Measurements from ENCODE around the gene VIM.

Gene VIM

DNA sequence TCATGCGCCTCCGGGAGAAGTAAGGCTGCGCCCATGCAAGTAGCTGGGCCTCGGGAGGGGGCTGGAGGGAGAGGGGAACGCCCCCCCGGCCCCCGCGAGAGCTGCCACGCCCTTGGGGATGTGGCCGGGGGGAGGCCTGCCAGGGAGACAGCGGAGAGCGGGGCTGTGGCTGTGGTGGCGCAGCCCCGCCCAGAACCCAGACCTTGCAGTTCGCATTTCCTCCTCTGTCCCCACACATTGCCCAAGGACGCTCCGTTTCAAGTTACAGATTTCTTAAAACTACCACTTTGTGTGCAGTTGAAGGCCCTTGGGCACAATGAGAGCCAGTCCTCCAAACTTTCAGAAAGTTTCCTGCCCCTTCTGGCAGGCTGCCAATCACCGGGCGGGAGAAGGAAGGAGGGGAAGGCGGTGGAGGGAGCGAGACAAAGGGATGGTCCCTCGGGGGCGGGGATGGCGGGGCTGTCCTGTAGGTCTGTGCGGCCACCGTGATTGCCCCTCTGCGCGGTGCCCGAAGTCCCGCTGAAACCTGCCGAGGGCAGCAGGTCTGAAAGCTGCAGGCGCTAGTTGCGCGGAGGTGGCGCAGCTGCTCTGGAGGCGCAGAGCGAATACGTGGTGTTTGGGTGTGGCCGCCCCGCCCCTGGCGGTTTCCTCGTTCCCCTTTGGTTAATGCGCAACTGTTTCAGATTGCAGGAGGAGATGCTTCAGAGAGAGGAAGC is 2.1 kb downstream of the VIM start:
- ATAC-seq (replicated peaks) (peak; percentile 54), DNase-seq (peak; percentile 89 to 91 (median 91))
- no peaks in the 10 kb centered on the region for H3K9me3 Mint-ChIP-seq
- no peaks in the 10 kb centered on the region for H3K27me3 Mint-ChIP-seq
- peaks cover 89% of the 10 kb centered on the region for H3K36me3 Mint-ChIP-seq (ENCODE audit: insufficient read depth)
- H3K27ac Mint-ChIP-seq: peak overlapping the region; percentile 100
- peaks cover 47 to 58% of the 10 kb centered on the region in 2 donors for H3K4me1 Mint-ChIP-seq (ENCODE audit: low read depth in 2 of 2)
- peak overlapping the region; percentile 93 to 94 for H3K4me3 Mint-ChIP-seq

DNA sequence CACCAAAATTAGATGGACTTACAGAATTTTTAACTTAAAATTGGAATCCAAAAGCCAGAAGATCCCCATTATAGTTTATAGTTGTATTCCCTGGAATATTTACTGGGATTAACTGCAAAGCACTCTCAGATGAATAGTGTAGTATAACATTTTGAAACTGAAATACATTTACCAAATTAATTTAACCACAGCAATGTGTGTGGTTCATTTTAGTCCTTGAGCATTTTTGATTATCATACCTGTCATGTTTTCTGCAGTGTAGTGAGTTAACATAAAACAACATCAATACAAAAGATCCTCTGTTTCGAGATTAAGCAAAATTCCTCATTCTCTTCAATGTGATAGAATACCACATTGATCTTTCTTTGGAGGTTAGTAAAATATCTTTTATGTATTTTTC is 3.7 kb downstream of the VIM start:
- peaks cover 41 to 57% of the 10 kb centered on the region in 2 donors for H3K4me1 Mint-ChIP-seq (ENCODE audit: low read depth in 2 of 2)
- peak overlapping the region; percentile 93 to 94 for H3K4me3 Mint-ChIP-seq
- peak overlapping the region; percentile 100 for H3K27ac Mint-ChIP-seq
- H3K36me3 Mint-ChIP-seq (ENCODE audit: insufficient read depth): peaks cover 100% of the 10 kb centered on the region
- no peaks in the 10 kb centered on the region for H3K9me3 Mint-ChIP-seq
- no peak for ATAC-seq (replicated peaks)
- H3K27me3 Mint-ChIP-seq: no peaks in the 10 kb centered on the region
- DNase-seq: no peak

DNA sequence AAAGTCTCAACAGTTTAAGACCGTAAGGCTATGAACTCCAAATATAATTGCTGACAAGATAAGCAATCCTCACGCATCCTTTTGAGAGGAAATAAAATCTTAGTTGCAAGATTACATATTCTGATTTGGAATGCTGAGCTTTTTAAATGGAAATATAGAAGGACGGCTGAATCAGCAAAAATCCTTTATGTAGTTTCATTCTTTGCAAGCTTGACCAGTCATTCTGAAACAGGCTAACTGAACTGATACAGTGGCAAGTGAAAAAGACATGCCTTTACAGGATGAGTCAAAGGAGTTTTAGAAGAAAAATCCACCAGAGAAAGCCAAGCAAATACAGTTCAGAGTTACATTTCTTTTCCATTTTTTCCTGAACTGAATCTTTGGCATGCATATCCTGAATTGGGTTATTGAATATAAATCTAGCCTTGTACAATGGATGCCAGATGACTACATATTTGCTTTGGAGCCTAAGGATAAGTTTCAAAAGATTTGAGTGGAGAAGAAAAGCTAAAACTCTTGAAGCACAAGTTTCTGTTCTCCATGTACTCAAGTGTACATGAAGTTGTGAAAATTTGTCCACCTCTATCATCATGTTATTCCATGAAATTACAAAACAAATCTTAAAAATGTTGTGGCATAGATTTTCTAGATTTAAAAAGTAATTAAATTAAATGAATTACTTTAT is 4.4 kb downstream of the VIM start:
- H3K4me3 Mint-ChIP-seq: peak overlapping the region; percentile 93 to 94
- H3K36me3 Mint-ChIP-seq (ENCODE audit: insufficient read depth): peaks cover 100% of the 10 kb centered on the region
- no peak for DNase-seq
- no peaks in the 10 kb centered on the region for H3K27me3 Mint-ChIP-seq
- ATAC-seq (replicated peaks): no peak
- H3K9me3 Mint-ChIP-seq: no peaks in the 10 kb centered on the region
- peak overlapping the region; percentile 100 for H3K27ac Mint-ChIP-seq
- peaks cover 34 to 50% of the 10 kb centered on the region in 2 donors for H3K4me1 Mint-ChIP-seq (ENCODE audit: low read depth in 2 of 2)

DNA sequence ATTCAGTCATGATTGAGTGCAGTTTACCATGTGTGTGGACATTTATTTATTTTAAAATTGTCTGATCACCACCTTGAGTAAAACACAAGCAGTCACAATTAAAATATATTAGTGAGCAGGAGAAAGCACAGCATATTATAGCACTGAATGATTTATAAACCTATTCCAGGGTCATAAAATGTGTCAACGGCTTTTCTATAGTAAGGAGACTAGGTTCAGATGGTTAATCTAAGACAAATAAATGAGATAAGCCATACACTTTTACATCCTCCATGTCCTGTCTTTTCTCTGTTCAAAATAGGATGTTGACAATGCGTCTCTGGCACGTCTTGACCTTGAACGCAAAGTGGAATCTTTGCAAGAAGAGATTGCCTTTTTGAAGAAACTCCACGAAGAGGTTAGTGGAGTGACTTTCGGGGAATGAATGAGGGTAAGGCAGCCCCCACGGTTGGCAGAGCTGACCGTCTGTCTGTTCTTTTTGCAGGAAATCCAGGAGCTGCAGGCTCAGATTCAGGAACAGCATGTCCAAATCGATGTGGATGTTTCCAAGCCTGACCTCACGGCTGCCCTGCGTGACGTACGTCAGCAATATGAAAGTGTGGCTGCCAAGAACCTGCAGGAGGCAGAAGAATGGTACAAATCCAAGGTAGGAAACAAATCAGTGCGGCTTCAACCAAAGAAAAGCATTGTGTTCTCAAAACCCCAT is 5.4 kb downstream of the VIM start:
- no peaks in the 10 kb centered on the region for H3K9me3 Mint-ChIP-seq
- H3K4me1 Mint-ChIP-seq (ENCODE audit: low read depth in 2 of 2): peaks cover 30 to 40% of the 10 kb centered on the region in 2 donors
- DNase-seq (no peak), ATAC-seq (replicated peaks) (no peak)
- peak overlapping the region; percentile 100 for H3K27ac Mint-ChIP-seq
- peaks cover 100% of the 10 kb centered on the region for H3K36me3 Mint-ChIP-seq (ENCODE audit: insufficient read depth)
- no peaks in the 10 kb centered on the region for H3K27me3 Mint-ChIP-seq
- H3K4me3 Mint-ChIP-seq: peak overlapping the region in 1 of 2 donors; percentile 45

DNA sequence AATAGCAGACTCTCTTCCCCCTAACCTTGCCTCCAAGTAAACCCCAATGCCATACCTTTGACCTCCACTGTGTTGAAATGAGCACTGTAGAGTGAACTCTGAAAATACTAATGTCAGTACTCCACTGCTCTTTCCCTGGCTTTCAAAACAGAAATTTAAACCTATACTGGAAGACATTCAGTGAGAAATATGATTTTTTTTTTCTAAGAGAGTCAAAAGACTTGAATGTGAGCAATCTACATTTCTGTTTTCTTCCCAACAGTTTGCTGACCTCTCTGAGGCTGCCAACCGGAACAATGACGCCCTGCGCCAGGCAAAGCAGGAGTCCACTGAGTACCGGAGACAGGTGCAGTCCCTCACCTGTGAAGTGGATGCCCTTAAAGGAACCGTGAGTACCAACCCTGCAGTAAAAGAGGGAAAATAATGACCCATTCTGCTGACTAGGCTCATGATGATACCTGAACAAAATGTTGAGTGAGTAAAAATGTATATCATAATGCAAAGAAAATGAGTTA is 6.4 kb downstream of the VIM start:
- Mint-ChIP-seq H3K4me3 (peak overlapping the region; percentile 58 to 66), H3K9me3 (no peaks in the 10 kb centered on the region), H3K27me3 (no peaks in the 10 kb centered on the region), H3K36me3 (ENCODE audit: insufficient read depth) (peaks cover 100% of the 10 kb centered on the region), H3K27ac (peak overlapping the region; percentile 94 to 100), H3K4me1 (ENCODE audit: low read depth in 2 of 2) (peaks cover 28 to 40% of the 10 kb centered on the region in 2 donors)
- ATAC-seq (replicated peaks): no peak
- DNase-seq: no peak

DNA sequence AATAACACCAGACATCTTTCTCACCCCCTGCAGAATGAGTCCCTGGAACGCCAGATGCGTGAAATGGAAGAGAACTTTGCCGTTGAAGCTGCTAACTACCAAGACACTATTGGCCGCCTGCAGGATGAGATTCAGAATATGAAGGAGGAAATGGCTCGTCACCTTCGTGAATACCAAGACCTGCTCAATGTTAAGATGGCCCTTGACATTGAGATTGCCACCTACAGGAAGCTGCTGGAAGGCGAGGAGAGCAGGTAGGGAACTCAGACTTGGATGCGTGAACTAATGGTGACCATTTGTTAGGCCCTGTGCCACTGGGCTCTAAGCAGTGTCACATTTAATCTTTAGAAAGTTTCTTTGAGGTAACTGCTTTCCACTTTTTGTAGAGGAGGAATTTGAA is 7.1 kb downstream of the VIM start:
- Mint-ChIP-seq H3K27me3 (no peaks in the 10 kb centered on the region), H3K27ac (peak overlapping the region; percentile 94 to 100), H3K36me3 (ENCODE audit: insufficient read depth) (peaks cover 100% of the 10 kb centered on the region), H3K4me3 (peak overlapping the region in 1 of 2 donors; percentile 49), H3K9me3 (no peaks in the 10 kb centered on the region), H3K4me1 (ENCODE audit: low read depth in 2 of 2) (peaks cover 23 to 43% of the 10 kb centered on the region in 2 donors)
- DNase-seq (no peak), ATAC-seq (replicated peaks) (no peak)

DNA sequence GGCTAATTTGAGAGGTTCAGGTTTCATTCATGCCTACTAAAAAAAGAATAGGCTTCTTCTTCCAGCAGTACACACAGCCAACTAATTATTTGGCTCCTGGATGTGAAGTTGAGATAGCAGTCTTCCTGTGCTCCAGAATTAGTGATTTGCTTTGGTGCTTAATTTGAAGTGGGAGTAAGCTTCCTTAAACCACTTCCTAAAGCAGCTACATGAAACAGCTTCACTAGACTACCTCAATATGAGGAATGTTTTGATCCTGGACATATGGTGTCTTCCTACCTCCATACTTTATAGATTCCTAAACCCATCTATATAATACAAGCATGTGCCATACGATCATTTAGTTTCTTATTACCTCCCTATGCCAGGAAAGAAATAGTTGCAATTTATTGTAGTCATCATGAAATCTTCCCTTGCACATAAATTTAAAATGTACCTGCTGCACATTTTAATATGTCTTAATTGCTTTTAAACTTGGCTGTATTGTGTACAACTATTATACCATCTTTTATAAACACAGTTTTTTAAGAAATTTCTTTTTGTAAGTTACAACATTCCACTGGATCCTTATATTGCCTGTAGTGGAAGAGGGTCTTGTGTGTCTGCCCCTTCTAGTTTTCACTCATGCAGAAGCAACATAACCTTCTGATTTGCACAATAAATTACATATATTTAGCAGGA is 8.6 kb downstream of the VIM start:
- peak overlapping the region; percentile 94 to 100 for H3K27ac Mint-ChIP-seq
- H3K4me3 Mint-ChIP-seq: no peak overlapping the region
- peaks cover 15 to 32% of the 10 kb centered on the region in 2 donors for H3K4me1 Mint-ChIP-seq (ENCODE audit: low read depth in 2 of 2)

DNA sequence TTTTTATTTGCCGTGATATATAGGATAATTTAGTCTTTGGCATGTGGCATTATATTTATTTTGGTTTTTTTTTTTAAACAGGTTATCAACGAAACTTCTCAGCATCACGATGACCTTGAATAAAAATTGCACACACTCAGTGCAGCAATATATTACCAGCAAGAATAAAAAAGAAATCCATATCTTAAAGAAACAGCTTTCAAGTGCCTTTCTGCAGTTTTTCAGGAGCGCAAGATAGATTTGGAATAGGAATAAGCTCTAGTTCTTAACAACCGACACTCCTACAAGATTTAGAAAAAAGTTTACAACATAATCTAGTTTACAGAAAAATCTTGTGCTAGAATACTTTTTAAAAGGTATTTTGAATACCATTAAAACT is 9.1 kb downstream of the VIM start:
- DNase-seq (no peak), ATAC-seq (replicated peaks) (no peak)
- H3K4me3 Mint-ChIP-seq: no peak overlapping the region
- no peaks in the 10 kb centered on the region for H3K9me3 Mint-ChIP-seq
- peaks cover 85% of the 10 kb centered on the region for H3K36me3 Mint-ChIP-seq (ENCODE audit: insufficient read depth)
- H3K4me1 Mint-ChIP-seq (ENCODE audit: low read depth in 2 of 2): peaks cover 14 to 29% of the 10 kb centered on the region in 2 donors
- peak overlapping the region in 1 of 2 donors; percentile 100 for H3K27ac Mint-ChIP-seq
- no peaks in the 10 kb centered on the region for H3K27me3 Mint-ChIP-seq

More for the DNA sequence above, 8.6 kb downstream of the VIM start:
- no peaks in the 10 kb centered on the region for H3K9me3 Mint-ChIP-seq
- H3K36me3 Mint-ChIP-seq (ENCODE audit: insufficient read depth): peaks cover 91% of the 10 kb centered on the region
- DNase-seq (no peak), ATAC-seq (replicated peaks) (no peak)
- H3K27me3 Mint-ChIP-seq: no peaks in the 10 kb centered on the region

DNA sequence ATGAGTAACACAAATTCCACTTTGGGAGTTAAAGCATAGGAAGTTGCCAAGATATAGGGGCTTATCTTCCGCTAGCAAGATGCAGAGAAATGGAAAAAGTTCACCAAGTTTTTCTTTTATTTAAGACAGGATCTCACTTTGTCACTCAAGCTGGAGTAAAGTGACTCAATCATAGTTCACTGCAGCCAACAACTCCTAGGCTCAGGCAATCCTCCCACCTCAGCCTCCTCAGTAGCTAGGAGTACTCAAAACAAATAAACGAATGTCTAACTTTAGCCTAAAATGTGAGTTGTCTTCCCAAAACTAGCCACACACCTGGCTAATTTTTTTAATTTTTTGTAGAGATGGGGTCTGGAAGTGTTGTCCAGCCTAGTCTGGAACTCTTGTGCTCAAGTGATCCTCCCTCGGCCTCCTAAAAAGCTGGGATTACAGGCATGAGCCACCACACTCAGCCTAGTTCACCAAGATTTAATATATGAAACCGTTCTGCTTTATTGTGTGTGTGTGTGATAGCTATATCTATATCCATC is 9.9 kb downstream of the VIM start:
- Mint-ChIP-seq H3K4me3 (peak overlapping the region in 1 of 2 donors; percentile 23), H3K4me1 (ENCODE audit: low read depth in 2 of 2) (peaks cover 12 to 25% of the 10 kb centered on the region in 2 donors), H3K9me3 (no peaks in the 10 kb centered on the region), H3K27me3 (no peaks in the 10 kb centered on the region), H3K36me3 (ENCODE audit: insufficient read depth) (peaks cover 77% of the 10 kb centered on the region), H3K27ac (peak overlapping the region; percentile 72 to 93)
- no peak for DNase-seq
- peak; percentile 18 for ATAC-seq (replicated peaks)

DNA sequence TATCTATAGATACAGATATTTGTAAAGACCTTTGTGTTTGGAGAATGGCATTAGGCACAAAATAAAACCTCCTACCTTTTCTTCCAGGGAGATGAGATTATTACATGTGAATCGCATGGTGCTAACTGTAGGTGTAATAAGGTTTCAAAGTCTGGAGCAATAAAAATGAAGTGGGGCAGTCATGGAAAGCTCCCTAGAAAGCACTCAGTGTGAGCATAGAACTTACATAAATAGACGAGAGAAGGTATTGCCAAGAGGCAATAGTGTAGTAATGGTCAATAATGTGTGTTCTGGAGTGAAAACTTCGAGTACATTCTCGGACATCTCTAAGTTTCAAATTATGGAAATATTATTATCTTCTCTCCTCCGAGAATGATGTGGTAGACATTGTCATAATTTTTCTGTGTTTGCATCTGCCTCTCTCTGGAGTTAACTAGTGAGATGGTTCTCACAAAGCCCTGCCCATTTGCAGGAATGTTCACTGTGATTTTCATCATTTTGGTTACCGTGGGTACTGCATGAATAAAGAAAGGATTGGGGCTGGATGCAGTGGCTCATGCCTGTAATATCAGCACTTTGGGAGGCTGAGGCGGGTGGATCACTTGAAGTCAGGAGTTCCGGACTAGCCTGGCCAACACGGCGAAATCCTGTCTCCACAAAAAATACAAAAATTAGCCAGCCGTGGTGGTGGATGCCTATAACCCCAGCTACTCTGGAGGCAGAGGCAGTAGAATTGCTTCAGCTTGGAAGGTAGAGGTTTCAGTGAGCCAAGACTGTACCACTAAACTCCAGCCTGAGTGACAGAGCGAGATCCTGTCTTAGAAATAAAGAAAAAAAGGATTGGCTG is 10.6 kb downstream of the VIM start:
- peak; percentile 28 for ATAC-seq (replicated peaks)
- Mint-ChIP-seq H3K36me3 (ENCODE audit: insufficient read depth) (peaks cover 70% of the 10 kb centered on the region), H3K9me3 (no peaks in the 10 kb centered on the region), H3K27ac (peak overlapping the region; percentile 72 to 93), H3K4me1 (ENCODE audit: low read depth in 2 of 2) (peaks cover 12 to 25% of the 10 kb centered on the region in 2 donors), H3K27me3 (no peaks in the 10 kb centered on the region), H3K4me3 (peak overlapping the region in 1 of 2 donors; percentile 23)
- no peak for DNase-seq

DNA sequence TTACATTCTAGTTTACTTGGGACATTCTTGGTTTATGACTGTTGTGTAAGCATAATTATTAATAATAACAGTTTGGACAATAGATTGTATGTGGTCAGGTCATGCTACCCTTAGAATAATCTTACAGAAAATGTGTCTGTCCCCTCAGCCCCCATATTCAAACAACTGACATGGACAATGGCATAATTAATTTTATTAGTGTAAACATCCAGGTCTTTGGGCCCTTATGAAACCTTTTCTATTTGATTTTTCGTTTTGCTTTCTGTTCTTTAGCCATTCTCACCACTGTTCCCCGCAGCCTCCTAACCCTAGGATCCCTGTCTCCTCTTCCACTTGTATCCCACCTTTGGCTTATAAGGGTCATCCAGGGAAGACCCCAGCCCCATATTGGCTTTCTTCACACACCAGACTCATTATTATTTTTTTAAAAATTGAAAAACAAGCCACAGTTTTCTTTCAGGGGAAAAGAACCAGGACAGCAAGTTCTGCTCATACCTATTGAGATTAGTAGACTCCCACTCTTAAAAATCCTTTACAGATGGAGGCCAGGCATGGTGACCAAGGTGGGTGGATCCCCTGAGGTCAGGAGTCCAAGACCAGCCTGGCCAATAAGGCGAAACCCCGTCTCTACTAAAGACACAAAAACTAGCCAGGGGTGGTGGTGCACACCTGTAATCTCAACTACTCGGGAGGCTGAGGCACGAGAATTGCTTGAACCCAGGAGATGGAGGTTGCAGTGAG is 11.5 kb downstream of the VIM start:
- DNase-seq (no peak), ATAC-seq (replicated peaks) (peak; percentile 7)
- peaks cover 61% of the 10 kb centered on the region for H3K36me3 Mint-ChIP-seq (ENCODE audit: insufficient read depth)
- peak overlapping the region; percentile 72 to 93 for H3K27ac Mint-ChIP-seq
- H3K9me3 Mint-ChIP-seq: no peaks in the 10 kb centered on the region
- peak overlapping the region in 1 of 2 donors; percentile 48 for H3K4me3 Mint-ChIP-seq
- H3K27me3 Mint-ChIP-seq: no peaks in the 10 kb centered on the region
- H3K4me1 Mint-ChIP-seq (ENCODE audit: low read depth in 2 of 2): peaks cover 9 to 20% of the 10 kb centered on the region in 2 donors

All from effector memory CD8-positive, alpha-beta T cell (primary cell).